ENCODE measurements around the gene ADGRG4. TPM values are rescaled to one million over a fixed set of nuclear protein-coding genes. Genes with fewer than 3 reads are reported as not detected.

ADGRG4 gene
- polyA plus RNA-seq, 1 experiment = not detected

DNA sequence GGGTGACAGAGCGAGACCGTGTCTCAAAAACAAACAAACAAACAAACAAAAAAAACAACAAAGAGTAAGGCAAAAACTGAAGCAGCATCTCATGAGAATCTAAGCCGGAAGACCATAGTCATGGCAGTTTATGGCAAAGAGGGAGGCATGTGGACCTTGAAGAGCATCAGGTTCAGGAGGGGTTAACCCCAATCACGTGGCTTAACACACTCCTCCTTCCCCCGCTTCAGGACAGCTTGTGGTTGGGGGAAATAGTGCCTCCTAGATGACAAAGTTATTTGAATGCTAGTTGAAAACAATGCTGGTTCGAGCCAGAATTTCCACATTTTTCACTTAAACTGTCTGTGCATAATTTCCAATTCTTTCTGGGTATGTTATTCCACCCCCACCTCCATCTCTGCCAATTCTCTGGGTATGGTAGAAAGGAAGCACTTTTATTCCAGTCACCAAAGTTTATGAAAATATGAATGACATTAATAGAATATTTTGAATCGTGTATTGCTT lies 37.9 kb upstream of the ADGRG4 start:
- Histone ChIP-seq H3K27ac (ENCODE audit: low read depth, low read length) (no peak overlapping the region), H3K27me3 (ENCODE audit: control insufficient read depth, insufficient read depth, low read length) (no peaks in the 10 kb centered on the region), H3K4me3 (ENCODE audit: low read depth, low read length) (no peak overlapping the region), H3K9me3 (ENCODE audit: control insufficient read depth, insufficient read depth, low read length) (no peaks in the 10 kb centered on the region)
- no peak for DNase-seq (ENCODE audit: low read depth, low spot score)
- ChIA-PET POLR2A (no interaction called here), CTCF (no interaction called here)
- TF ChIP-seq, protein P1, sequence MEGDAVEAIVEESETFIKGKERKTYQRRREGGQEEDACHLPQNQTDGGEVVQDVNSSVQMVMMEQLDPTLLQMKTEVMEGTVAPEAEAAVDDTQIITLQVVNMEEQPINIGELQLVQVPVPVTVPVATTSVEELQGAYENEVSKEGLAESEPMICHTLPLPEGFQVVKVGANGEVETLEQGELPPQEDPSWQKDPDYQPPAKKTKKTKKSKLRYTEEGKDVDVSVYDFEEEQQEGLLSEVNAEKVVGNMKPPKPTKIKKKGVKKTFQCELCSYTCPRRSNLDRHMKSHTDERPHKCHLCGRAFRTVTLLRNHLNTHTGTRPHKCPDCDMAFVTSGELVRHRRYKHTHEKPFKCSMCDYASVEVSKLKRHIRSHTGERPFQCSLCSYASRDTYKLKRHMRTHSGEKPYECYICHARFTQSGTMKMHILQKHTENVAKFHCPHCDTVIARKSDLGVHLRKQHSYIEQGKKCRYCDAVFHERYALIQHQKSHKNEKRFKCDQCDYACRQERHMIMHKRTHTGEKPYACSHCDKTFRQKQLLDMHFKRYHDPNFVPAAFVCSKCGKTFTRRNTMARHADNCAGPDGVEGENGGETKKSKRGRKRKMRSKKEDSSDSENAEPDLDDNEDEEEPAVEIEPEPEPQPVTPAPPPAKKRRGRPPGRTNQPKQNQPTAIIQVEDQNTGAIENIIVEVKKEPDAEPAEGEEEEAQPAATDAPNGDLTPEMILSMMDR (IDR thresholded peaks at IDR 0.05; ENCODE audit: low read depth, low read length) = no peak

DNA sequence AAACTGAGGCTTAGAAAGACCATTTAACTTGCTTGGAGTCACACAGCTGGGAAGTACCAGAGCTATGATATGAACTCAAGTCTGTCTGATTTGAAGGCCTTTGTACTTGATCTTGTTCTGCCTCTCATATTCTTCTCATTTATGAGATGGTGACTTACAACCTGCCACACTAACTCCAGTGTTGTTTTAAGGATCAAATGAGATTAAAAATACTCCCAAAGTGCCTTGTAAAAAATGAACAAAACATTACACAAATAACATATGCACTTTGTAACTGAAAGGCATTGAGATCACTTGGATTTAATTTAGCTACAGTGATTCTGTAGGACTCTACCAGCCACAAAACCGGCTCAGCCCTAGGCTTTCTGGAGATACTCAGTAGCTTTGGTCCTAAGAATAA lies 33.9 kb upstream of the ADGRG4 start:
- CTCF ChIA-PET = interaction anchor here (6.1 kb wide), 1 partner anchor 238 kb away, joined by 92 read pairs; no protein-coding TSS in a partner anchor
- POLR2A ChIA-PET = no interaction called here
- H3K27ac ChIP-seq (ENCODE audit: low read depth, low read length) = no peak overlapping the region
- H3K9me3 ChIP-seq (ENCODE audit: control insufficient read depth, insufficient read depth, low read length) = no peaks in the 10 kb centered on the region
- TF ChIP-seq, protein P1 (IDR thresholded peaks at IDR 0.05; ENCODE audit: low read depth, low read length) = no peak
- no peaks in the 10 kb centered on the region for H3K27me3 ChIP-seq (ENCODE audit: control insufficient read depth, insufficient read depth, low read length)
- no peak overlapping the region for H3K4me3 ChIP-seq (ENCODE audit: low read depth, low read length)
- no peak for DNase-seq (ENCODE audit: low read depth, low spot score)

DNA sequence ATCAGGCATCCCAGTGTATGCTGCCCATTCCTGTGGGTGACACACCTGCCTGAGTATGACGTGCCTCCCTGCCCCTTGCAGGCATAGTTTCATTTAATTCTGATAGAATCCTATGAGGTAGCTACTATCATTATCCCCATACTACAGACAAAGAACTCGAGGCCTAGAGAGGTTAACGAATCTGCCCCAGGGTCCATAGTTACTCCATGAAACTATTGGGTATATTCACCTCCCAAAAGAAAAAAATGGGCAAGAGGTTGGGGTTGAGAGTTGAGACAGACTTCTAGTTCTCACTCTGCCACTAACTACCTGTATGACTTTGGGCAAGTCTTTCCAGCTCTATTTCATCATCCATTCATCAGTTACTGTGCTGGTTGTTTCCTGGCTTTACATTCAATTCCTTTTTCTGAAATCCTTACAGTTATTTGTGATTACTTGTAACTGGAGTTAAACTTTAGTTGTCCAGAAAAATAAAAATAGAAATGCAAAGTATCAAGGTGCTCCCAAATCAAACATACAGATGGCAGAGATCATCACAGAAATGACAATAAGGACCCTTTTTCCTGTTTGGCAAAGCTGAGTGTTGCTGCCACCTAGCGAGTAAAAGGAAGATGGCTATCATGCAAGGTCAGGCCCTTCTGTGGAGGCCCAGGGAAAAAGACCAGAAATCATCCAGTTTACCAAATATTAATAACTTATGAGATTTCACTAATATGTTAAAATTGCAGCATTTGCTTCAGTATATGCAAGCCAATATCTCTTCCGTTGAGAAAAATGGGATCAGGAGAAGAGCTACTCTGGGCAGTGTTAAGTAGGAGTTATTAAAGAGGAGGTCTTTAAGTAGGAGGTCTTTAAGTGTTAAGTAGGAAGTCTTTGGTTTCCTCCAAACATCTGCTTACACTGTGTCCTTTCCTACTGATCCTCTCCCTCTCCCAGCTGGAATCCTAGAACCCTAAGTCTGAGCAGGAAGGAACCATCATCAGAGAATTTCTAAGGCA lies 32.4 kb upstream of the ADGRG4 start:
- H3K27ac ChIP-seq (ENCODE audit: low read depth, low read length) = no peak overlapping the region
- H3K27me3 ChIP-seq (ENCODE audit: control insufficient read depth, insufficient read depth, low read length) = no peaks in the 10 kb centered on the region
- H3K9me3 ChIP-seq (ENCODE audit: control insufficient read depth, insufficient read depth, low read length) = no peaks in the 10 kb centered on the region
- no peak for DNase-seq (ENCODE audit: low read depth, low spot score)
- no peak overlapping the region for H3K4me3 ChIP-seq (ENCODE audit: low read depth, low read length)
- TF ChIP-seq, protein P1 (IDR thresholded peaks at IDR 0.05; ENCODE audit: low read depth, low read length) = peak; percentile 76
- ChIA-PET POLR2A (no interaction called here), CTCF (interaction anchor here (0.6 to 6.1 kb wide), 24 partner anchors 8 to 429 kb away, joined by 3 to 92 read pairs (median 4); no protein-coding TSS in a partner anchor)

DNA sequence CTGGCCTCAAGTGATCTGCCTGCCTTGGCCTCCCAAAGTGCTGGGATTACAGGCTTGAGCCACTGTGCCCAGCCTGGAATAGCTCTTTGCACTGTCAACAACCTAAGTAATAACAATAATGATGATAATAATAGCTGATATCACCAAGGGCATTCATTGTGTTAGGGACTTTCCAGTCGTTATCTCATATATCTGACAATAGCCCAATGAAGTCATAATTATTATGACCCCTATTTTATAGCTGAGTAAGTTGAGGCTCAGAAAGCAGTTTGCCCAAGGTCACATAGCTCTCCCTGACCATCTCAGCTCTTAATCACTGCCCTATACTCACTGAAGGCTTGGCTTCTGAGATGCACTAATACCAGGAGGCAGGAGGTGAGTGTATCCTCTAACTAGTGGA lies 30.8 kb upstream of the ADGRG4 start:
- DNase-seq (ENCODE audit: low read depth, low spot score) = no peak

More for the DNA sequence above, 30.8 kb upstream of the ADGRG4 start:
- ChIA-PET CTCF (interaction anchor here (0.7 to 6.1 kb wide), 6 partner anchors 14 to 244 kb away, joined by 3 to 92 read pairs (median 8); no protein-coding TSS in a partner anchor), POLR2A (no interaction called here)
- H3K4me3 ChIP-seq (ENCODE audit: low read depth, low read length) = no peak overlapping the region
- H3K9me3 ChIP-seq (ENCODE audit: control insufficient read depth, insufficient read depth, low read length) = no peaks in the 10 kb centered on the region
- TF ChIP-seq, protein P1 (IDR thresholded peaks at IDR 0.05; ENCODE audit: low read depth, low read length) = no peak
- H3K27me3 ChIP-seq (ENCODE audit: control insufficient read depth, insufficient read depth, low read length) = no peaks in the 10 kb centered on the region
- no peak overlapping the region for H3K27ac ChIP-seq (ENCODE audit: low read depth, low read length)

All from AG04450 (cell line).